Hematopoietic multipotent progenitor cell treated with erythropoietin and hydrocortisone succinate and interleukin-3 and kit ligand, for 17 days (in vitro differentiated cells): Measurements from ENCODE around the gene POLR2I.
"Not testable (repeated sequence)": the region's sequence is repeated elsewhere in the genome, so short reads cannot be mapped to it uniquely, and the experiment has no call there.

Experiments used
- DNase-seq: peaks from one replicate; pipeline ENCODE4 v3.0.0-alpha.2; 2015; ENCODE audit warnings: low spot score

POLR2I gene

GRCh38 chr19:36131221-36131620 lies 16.5 kb upstream of the POLR2I start:
- DNase-seq, result not testable (repeated sequence)

- DNase-seq, result no peak
Observed at GRCh38 chr19:36128392-36128736, 13.7 kb upstream of the POLR2I start.

GRCh38 chr19:36125557-36125956 lies 10.9 kb upstream of the POLR2I start:
- DNase-seq, result no peak

- DNase-seq, result no peak
Observed at GRCh38 chr19:36121486-36122124, 6.9 kb upstream of the POLR2I start.

GRCh38 chr19:36120984-36121358 lies 6.3 kb upstream of the POLR2I start:
- DNase-seq, result no peak

GRCh38 chr19:36120092-36120983 lies 5.7 kb upstream of the POLR2I start:
- DNase-seq, result no peak

GRCh38 chr19:36116344-36116637 lies 1.6 kb upstream of the POLR2I start:
- DNase-seq, result no peak

GRCh38 chr19:36115453-36116343 lies 1.0 kb upstream of the POLR2I start, which contains the start of gene TBCB:
Gene TBCB (plus strand): TSS chr19:36115468. CDS start chr19:36115561, 93 bp downstream.
- DNase-seq, result no peak

- no peak for DNase-seq
Observed at GRCh38 chr19:36113894-36114720, 568 bp downstream of the POLR2I start.

GRCh38 chr19:36113425-36113824 lies 1.2 kb downstream of the POLR2I start:
- DNase-seq, result no peak

GRCh38 chr19:36112678-36113077 lies 2.0 kb downstream of the POLR2I start:
- DNase-seq, result no peak

- no peak for DNase-seq
Observed at GRCh38 chr19:36111200-36111539, 3.5 kb downstream of the POLR2I start.

GRCh38 chr19:36110487-36111199 lies 4.0 kb downstream of the POLR2I start, which contains the start of gene OVOL3:
Gene OVOL3 (plus strand): TSS chr19:36111143. CDS start chr19:36111203, 60 bp downstream.
- DNase-seq, result no peak

GRCh38 chr19:36108684-36109083 lies 6.0 kb downstream of the POLR2I start:
- DNase-seq, result no peak

- DNase-seq, result no peak
Observed at GRCh38 chr19:36106991-36107390, 7.7 kb downstream of the POLR2I start.

- no peak for DNase-seq
Observed at GRCh38 chr19:36106441-36106840, 8.2 kb downstream of the POLR2I start.

GRCh38 chr19:36103842-36104552 lies 10.7 kb downstream of the POLR2I start:
- DNase-seq, result peak; percentile 69

GRCh38 chr19:36103040-36103626 lies 11.5 kb downstream of the POLR2I start:
- DNase-seq, result no peak

- DNase-seq, result peak; percentile 30
Observed at GRCh38 chr19:36101550-36102327, 12.9 kb downstream of the POLR2I start.
